HG02885 (cell line): Measurements from ENCODE around the gene KLHDC4.
"Not testable (repeated sequence)": the region's sequence is repeated elsewhere in the genome, so short reads cannot be mapped to it uniquely, and the experiment has no call there.

ENCODE experiments used
- ATAC-seq: cut with Tn5 transposase; IDR thresholded peaks from one replicate; pipeline ENCODE4 v1.9.1; 2021; ENCODE audit warnings: mild to moderate bottlenecking; ENCODE audit not compliant: unreplicated experiment, poor library complexity

KLHDC4 gene

GRCh38 chr16:87724490-87725291 is 41.1 kb downstream of the KLHDC4 start:
- ATAC-seq, result no peak

GRCh38 chr16:87723226-87723623 is 42.6 kb downstream of the KLHDC4 start:
- no peak for ATAC-seq

- ATAC-seq, result no peak
Observed at GRCh38 chr16:87722590-87723225, 43.1 kb downstream of the KLHDC4 start.

DNA sequence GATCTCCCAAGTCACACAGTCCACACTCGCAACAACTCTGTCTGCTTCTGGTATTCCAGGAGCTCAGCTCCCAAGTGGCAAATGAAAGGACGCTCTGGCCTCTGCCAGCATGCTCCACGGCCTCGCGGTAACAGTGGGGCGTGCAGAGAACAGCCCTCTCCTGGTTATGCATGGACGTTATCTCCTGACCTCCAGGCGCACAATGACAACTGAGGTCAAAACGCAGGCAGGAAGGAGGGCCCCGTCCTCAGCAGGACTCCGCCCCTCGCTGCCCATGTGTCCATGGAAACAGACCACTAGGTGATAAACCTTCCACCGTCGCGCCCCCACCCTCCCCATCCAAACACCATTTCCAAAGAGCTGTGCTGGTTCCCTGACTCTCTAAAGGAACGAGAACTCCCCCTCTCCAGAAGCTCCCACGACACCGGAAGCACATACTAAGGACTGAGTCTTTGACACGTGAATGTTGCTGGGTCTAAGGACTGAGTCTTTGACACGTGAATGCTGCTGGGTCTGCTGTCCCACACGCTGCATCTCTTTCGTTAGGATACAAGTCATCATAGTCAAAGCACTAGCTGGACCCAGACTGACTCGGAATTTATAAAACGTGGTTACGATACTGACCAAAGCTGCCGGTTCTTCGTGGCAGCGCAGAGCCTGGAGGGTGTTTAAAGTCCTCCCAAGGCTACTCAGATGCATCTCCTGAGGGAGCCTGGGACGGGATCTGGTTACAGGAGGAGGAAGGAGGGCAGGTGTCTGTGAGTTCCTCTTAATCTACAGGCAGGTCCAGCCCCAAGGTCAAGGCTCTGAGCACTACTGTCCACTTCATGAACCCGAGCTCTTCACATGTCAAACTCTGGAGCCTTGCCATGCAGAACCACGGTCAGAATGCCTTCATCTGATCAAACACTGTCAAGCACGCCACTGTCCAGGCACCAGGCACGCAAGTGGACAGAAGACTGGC is 43.9 kb downstream of the KLHDC4 start:
- ATAC-seq, result no peak

DNA sequence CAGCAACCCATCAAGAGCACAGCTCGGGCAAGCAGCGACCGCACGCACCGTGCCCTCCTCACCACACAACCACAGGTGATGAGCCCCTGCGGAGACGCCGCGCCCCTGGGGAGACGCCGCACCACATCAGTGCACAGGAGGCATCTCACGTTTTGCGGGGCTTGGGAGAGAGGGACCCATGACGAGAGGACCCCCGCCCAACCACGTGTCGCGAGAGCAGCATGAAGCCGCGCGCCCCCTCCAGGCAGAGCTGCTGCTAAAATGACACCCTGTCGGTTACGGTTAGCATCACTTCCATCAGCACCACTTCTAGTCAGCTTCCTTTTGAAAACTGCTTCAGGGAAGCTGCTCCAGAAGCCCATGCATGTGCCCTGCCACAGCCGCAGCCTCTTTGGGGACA is 45.3 kb downstream of the KLHDC4 start:
- ATAC-seq, result no peak

DNA sequence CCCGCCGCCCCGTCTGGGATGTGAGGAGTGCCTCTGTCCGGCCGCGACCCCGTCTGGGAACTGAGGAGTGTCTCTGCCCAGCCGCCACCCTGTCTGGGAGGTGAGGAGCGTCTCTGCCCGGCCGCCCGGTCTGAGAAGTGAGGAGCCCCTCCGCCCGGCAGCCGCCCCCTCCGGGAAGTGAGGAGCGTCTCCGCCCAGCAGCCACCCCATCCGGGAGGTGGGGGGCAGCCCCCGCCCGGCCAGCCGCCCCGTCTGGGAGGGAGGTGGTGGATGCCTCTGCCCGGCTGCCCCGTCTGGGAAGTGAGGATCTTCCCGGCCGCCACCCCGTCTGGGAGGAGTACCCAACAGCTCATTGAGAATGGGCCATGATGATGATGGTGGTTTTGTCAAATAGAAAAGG is 47.0 kb downstream of the KLHDC4 start:
- ATAC-seq, result not testable (repeated sequence)

DNA sequence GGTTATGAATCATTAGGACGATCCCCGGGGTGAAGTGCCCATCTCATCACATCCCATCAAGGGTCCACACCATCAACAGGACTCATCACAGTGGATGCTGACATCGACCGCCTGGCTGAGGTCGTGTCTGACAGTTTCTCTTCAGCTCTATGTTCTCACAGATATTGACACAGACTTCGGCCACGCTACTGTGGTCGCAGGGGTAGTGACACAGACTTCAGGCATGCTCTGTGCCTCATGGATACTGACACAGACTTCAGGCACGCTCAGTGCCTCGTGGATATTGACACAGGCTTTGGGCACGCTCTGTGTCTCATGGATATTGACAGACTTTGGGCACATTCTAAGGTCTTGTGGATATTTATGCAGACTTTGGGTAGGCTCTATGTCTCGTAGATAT is 50.1 kb downstream of the KLHDC4 start:
- no peak for ATAC-seq

GRCh38 chr16:87715231-87715630 is 50.6 kb downstream of the KLHDC4 start:
- no peak for ATAC-seq

- ATAC-seq, result no peak
Observed at GRCh38 chr16:87713451-87714229, 52.1 kb downstream of the KLHDC4 start.

- no peak for ATAC-seq
Observed at GRCh38 chr16:87712184-87712762, 53.5 kb downstream of the KLHDC4 start.

- ATAC-seq, result no peak
Observed at GRCh38 chr16:87710887-87711286, 54.9 kb downstream of the KLHDC4 start.

DNA sequence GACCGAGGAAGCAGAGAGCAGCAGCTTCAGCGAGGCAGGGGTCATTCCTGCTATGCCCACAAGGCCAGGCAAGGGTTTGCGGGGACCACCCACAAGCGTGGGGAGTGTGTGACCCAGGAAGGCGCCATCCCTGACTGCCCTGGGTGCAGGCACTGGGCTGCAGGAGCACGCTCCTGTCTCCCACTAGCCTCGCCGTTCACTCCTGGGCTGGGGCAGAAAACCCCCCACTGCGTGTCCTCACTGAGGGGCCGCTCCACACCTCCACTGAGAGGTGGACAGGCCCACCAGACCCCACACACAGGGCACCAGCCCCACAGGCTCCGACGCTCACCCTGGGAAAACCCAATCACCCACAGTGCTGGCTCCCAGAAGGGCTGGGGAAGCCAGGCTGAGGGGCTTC is 56.1 kb downstream of the KLHDC4 start:
- ATAC-seq, result no peak

DNA sequence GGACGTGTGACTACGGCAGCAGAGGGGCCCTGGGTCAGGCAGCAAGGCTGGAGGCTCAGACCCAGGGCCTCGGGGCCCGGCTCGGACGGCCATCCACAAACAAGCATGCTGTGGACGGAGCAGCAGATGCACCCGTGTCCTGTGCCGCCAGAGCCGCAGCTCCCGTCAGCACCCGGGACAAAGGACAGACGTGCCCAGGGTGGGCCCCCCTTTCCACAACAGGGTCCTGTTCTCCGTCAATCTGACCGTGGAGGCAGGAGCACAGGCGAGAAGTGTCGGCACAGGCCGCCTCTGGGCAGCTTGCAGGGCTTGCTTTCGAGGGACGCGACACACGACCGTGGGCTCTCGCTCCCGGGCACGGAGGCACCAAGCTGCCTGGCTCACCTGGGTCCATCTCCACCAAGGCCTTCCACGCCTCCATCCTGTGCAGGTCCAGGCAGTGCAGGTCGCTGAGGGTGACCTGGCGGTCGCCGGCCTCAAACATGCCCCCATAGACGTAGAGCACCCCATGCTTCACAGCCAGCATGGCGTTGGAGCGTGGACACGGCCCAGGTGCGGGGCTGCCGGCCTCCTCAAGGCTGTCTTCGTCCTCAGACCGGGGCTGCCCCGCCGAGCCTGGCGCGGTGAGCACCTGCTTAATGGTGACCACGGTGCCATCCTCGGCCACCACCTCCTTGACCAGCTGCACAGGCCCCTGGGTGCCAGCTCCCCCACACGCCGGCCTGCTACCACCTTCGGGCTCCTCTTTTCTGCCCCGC is 56.7 kb downstream of the KLHDC4 start:
- no peak for ATAC-seq

DNA sequence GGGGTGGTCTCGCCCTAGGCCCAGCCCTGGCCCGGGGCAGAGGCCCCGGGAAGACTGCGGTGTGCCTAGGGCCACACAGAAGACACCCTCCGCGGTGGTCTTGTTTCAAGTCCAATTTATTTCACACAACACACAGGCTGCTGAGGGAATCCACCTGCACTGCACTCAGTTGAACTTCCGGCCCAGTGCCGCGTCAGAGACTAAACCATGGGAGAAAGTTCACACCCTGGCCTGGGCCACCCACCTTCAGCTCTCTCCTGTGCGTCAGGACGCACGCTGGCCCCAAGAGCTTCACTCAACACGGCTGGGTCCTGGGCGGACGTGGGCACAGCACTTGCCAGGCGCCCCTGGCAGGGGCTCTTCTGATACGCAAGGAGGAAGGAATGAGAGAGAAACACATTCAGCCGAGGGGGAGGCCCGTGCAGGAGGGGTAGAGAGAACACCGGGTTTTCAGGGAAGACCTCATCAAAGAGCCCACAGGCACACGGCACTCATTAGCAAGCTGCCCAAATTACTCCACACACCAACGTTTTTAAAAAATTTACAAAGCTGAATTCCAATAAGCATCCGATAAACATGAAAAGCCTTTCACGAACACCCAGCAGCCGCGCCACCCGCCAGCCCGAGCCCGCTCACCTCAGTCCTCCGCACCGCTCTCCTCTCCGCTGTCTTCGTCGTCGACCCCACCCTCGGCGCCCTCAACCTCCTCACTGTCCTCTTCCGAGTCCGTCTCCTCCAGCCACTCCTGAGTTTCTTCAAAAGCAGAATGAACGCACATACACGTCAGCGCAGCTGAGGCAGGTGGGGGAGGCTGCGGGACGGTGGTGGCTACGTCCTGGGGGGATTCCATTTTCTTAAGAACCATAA is 57.8 kb downstream of the KLHDC4 start:
- ATAC-seq, result no peak

- no peak for ATAC-seq
Observed at GRCh38 chr16:87707097-87707496, 58.7 kb downstream of the KLHDC4 start.

DNA sequence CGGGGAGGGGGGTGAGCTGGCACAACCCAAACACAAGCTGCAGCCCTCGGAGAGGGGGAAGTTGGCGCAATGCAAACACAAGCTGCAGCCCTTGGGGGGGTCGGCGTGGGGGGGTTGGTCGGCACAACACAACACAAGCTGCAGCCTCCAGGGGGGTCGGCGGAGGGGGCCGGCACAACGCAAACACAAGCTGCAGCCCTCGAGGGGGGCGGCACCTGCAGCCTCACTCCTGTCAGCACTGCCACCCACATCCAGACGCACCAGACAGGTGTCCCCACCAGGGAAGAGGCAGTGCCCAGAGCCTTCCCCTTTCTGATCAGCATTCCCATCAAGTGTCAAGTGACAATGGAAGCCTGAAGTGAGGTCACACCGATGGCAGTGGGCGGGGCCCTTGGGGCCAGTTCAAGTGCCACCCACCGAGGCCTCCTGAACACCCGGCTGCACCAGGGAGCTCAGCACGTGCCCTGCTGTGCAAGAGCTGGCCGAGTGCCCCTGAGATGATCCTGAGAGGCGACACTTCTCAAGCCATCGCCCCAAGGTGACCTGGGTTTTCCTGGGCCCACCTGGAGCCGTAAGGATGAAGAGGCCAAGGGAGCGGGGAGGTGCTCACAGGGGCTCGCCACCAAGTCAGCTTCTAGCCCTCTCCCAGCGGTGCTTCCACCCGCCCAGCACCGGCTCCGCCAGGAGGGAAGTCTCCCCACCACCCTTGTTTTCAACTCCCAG is 59.3 kb downstream of the KLHDC4 start:
- ATAC-seq, result no peak

DNA sequence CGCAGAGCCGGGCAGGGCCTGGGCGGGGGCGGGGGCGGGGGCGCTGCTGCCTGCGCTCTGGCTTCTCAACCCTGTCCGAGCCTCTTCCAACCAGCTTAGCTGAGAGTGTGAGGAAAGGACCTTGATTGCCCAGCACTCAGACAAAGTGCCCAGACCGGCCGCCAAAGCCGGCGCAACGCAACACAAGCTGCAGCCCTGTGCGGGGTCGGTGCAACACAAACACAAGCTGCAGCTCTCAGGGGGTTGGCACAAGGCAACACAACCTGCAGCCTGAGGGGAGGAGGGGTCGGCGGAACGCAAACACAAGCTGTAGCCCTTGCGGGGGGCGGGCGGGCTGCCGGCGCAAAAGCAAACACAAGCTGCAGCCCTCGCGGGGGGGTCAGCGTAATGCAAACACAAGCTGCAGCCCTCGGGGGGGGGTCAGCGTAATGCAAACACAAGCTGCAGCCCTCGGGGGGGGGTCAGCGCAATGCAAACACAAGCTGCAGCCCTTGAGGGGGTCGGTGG is 60.0 kb downstream of the KLHDC4 start:
- ATAC-seq, result no peak
